ENCODE measurements around the gene TAF13. TPM values are rescaled to one million over a fixed set of nuclear protein-coding genes. Genes with fewer than 3 reads are reported as not detected.

TAF13 gene
- total and polyA plus RNA-seq, 9 of the 15 experiments (the other 6 are each of a cell fraction or from before 2014, with no cell fraction given), result 14.9 to 77.2 (median 38.7) TPM

DNA sequence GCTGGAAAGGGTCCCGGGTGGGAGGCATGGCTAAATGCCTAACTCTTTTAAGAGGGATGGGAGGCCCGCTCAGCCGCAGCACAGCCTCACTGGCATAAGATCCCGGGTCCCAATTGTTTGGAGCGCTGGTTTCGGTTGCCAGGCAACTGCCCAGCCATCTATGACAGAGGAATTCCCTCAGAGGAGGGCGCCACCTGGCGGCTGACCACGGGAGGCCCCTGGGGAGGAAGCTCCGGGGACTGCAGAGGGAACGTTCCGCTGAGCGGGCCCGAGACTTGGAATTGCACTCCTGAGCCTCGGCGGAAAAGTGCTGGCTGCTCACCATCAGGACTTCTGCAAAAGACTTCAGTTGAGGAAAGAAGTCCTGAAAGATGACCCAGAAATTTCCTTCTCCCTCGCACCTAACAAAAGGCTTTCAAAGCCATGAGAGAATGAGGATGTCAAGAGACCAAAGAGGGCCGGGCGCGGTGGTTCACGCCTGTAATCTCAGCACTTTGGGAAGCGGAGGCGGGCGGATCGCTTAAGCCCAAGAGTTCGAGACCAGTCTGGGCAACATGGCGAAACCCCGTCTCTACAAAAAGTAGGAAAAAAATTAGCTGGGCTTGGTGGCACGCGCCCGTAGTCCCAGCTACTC is 37.0 kb upstream of the TAF13 start (continued):
- TF ChIP-seq, protein P1, sequence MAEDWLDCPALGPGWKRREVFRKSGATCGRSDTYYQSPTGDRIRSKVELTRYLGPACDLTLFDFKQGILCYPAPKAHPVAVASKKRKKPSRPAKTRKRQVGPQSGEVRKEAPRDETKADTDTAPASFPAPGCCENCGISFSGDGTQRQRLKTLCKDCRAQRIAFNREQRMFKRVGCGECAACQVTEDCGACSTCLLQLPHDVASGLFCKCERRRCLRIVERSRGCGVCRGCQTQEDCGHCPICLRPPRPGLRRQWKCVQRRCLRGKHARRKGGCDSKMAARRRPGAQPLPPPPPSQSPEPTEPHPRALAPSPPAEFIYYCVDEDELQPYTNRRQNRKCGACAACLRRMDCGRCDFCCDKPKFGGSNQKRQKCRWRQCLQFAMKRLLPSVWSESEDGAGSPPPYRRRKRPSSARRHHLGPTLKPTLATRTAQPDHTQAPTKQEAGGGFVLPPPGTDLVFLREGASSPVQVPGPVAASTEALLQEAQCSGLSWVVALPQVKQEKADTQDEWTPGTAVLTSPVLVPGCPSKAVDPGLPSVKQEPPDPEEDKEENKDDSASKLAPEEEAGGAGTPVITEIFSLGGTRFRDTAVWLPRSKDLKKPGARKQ (CRISPR knock-in tag; IDR thresholded peaks at IDR 0.05), result 0 out of 2 replicates have a peak, but pooled peaks have one; percentile 3
- TF ChIP-seq ARID2 (IDR thresholded peaks at IDR 0.05), result no peak
- no peak for TF ChIP-seq SUPT5H (IDR thresholded peaks at IDR 0.05)
- no peak for TF ChIP-seq CBFA2T2 (conservative IDR thresholded peaks at IDR 0.05)
- TF ChIP-seq PHF8 (IDR thresholded peaks at IDR 0.05; ENCODE audit: borderline replicate concordance, low read length), result no peak
- no peak for TF ChIP-seq ARID1B (IDR thresholded peaks at IDR 0.05)
- TF ChIP-seq, protein P2, sequence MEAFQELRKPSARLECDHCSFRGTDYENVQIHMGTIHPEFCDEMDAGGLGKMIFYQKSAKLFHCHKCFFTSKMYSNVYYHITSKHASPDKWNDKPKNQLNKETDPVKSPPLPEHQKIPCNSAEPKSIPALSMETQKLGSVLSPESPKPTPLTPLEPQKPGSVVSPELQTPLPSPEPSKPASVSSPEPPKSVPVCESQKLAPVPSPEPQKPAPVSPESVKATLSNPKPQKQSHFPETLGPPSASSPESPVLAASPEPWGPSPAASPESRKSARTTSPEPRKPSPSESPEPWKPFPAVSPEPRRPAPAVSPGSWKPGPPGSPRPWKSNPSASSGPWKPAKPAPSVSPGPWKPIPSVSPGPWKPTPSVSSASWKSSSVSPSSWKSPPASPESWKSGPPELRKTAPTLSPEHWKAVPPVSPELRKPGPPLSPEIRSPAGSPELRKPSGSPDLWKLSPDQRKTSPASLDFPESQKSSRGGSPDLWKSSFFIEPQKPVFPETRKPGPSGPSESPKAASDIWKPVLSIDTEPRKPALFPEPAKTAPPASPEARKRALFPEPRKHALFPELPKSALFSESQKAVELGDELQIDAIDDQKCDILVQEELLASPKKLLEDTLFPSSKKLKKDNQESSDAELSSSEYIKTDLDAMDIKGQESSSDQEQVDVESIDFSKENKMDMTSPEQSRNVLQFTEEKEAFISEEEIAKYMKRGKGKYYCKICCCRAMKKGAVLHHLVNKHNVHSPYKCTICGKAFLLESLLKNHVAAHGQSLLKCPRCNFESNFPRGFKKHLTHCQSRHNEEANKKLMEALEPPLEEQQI (IDR thresholded peaks at IDR 0.05), result no peak
